ENCODE measurements around the gene CPNE8. TPM values are rescaled to one million over a fixed set of nuclear protein-coding genes. Genes with fewer than 3 reads are reported as not detected.

The CPNE8 gene
- total RNA-seq, 2 donors from 2014 or later = 3.5 to 5.3 TPM

- DNase-seq (ENCODE audit: low spot score) = no peak
- intact Hi-C loops (cut with DNase I) = no loop called here
Observed at GRCh38 chr12:38872561-38872960, 32.8 kb downstream of the CPNE8 start.

DNA sequence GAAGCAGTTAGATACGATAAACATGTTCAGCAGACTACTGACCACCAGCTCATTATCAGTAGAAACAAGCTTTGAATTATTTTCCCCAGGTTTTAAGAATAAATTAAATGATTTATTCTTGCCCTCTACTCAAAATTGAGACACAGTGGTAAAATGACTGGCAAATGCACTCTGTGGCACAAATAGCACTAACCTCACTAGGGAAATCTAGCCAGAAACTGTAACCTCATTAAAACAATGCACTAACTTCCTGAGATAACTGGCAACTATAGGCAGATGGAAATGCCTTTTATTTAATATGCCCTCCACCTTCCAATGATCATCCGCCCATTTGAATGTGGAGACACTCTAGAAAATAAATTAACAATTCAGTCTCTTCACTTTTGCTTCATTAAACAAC, 33.2 kb downstream of the CPNE8 start:
- Histone ChIP-seq H3K36me3 (no peaks in the 10 kb centered on the region), H3K4me3 (no peak overlapping the region), H3K27me3 (replicated peaks; ENCODE audit: insufficient read depth) (no peaks in the 10 kb centered on the region), H3K27ac (no peak overlapping the region), H3K9me3 (no peaks in the 10 kb centered on the region), H3K4me1 (replicated peaks) (no peaks in the 10 kb centered on the region)
- WGBS = 79% methylated on average over 2 of the region's 2 CpGs
- TF ChIP-seq CTCF (IDR thresholded peaks at IDR 0.05) = no peak
- TF ChIP-seq POLR2A (IDR thresholded peaks at IDR 0.05) = no peak
- no peak for TF ChIP-seq POLR2AphosphoS5 (IDR thresholded peaks at IDR 0.05)
- intact Hi-C loops (cut with DNase I) = no loop called here
- no peak for DNase-seq (ENCODE audit: low spot score)

More at GRCh38 chr12:38872561-38872960, 32.8 kb downstream of the CPNE8 start:
- Histone ChIP-seq H3K4me3 (no peak overlapping the region), H3K36me3 (no peaks in the 10 kb centered on the region), H3K4me1 (replicated peaks) (no peaks in the 10 kb centered on the region), H3K27ac (no peak overlapping the region), H3K9me3 (no peaks in the 10 kb centered on the region), H3K27me3 (replicated peaks; ENCODE audit: insufficient read depth) (no peaks in the 10 kb centered on the region)
- no peak for TF ChIP-seq POLR2A (IDR thresholded peaks at IDR 0.05)

DNA sequence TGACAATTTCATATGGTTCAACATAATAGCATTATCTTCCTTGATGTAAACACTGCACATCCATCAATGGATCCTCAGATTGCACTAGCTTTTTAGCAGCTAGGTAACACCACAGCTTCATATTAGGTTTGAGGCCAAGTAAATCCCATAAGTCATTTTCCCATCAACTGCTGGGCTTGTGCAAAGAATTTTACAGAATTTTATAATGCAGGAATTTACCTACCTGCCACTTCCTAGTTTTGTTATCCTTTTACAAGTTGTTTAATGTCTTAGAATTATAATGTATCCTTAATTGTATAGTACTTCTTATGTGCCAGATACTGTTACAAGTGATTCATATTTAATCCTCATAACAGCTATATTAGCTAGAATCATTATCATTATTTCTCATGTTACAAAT, 36.4 kb downstream of the CPNE8 start:
- no peaks in the 10 kb centered on the region for H3K4me1 ChIP-seq (replicated peaks)
- no peak for TF ChIP-seq POLR2A (IDR thresholded peaks at IDR 0.05)
- TF ChIP-seq CTCF (IDR thresholded peaks at IDR 0.05) = no peak
- TF ChIP-seq POLR2AphosphoS5 (IDR thresholded peaks at IDR 0.05) = no peak
- DNase-seq (ENCODE audit: low spot score) = no peak
- H3K4me3 ChIP-seq = no peak overlapping the region
- H3K27me3 ChIP-seq (replicated peaks; ENCODE audit: insufficient read depth) = no peaks in the 10 kb centered on the region
- no peaks in the 10 kb centered on the region for H3K36me3 ChIP-seq
- intact Hi-C loops (cut with DNase I) = no loop called here
- no peaks in the 10 kb centered on the region for H3K9me3 ChIP-seq
- H3K27ac ChIP-seq = no peak overlapping the region

DNA sequence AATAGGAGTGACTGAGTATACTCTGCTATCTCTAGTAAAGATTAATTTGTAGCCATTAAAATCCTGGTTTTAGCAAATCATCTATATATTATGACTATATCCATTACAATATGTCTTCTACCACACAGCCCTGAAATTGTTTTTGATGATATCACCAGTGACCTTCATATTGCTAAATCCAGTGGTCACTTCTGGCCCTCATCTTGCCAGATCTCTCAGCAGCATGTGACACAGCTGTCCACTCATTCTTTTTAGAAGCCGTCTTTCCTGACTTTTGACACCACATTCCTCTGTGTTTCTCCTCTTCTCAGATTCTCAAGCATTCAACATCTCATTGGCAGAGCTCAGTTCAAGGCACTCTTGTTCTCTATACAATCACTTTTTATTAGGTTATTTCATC, 54.9 kb downstream of the CPNE8 start:
- Histone ChIP-seq H3K27ac (no peak overlapping the region), H3K4me1 (replicated peaks) (no peaks in the 10 kb centered on the region), H3K9me3 (no peaks in the 10 kb centered on the region), H3K4me3 (no peak overlapping the region), H3K36me3 (no peaks in the 10 kb centered on the region), H3K27me3 (replicated peaks; ENCODE audit: insufficient read depth) (no peaks in the 10 kb centered on the region)
- intact Hi-C loops (cut with DNase I) = no loop called here
- WGBS = 89% methylated on average over 1 of the region's 1 CpG
- no peak for DNase-seq (ENCODE audit: low spot score)
- no peak for TF ChIP-seq POLR2A (IDR thresholded peaks at IDR 0.05)
- no peak for TF ChIP-seq CTCF (IDR thresholded peaks at IDR 0.05)
- TF ChIP-seq POLR2AphosphoS5 (IDR thresholded peaks at IDR 0.05) = no peak

GRCh38 chr12:38847247-38847646, 58.1 kb downstream of the CPNE8 start:
- DNase-seq (ENCODE audit: low spot score) = no peak
- Histone ChIP-seq H3K36me3 (no peaks in the 10 kb centered on the region), H3K27me3 (replicated peaks; ENCODE audit: insufficient read depth) (no peaks in the 10 kb centered on the region), H3K9me3 (no peaks in the 10 kb centered on the region), H3K27ac (no peak overlapping the region), H3K4me3 (no peak overlapping the region), H3K4me1 (replicated peaks) (no peaks in the 10 kb centered on the region)
- 76% methylated on average over 2 of the region's 2 CpGs for WGBS
- no peak for TF ChIP-seq POLR2A (IDR thresholded peaks at IDR 0.05)
- no peak for TF ChIP-seq CTCF (IDR thresholded peaks at IDR 0.05)
- no peak for TF ChIP-seq POLR2AphosphoS5 (IDR thresholded peaks at IDR 0.05)
- intact Hi-C loops (cut with DNase I) = no loop called here

All from prostate gland (tissue), 2 donors.